GM21786 (cell line): Measurements from ENCODE around the gene CDX1.

Experiments used
- ATAC-seq: cut with Tn5 transposase; IDR thresholded peaks from one replicate; pipeline ENCODE4 v1.9.1; 2021; ENCODE audit not compliant: unreplicated experiment

CDX1 gene

DNA sequence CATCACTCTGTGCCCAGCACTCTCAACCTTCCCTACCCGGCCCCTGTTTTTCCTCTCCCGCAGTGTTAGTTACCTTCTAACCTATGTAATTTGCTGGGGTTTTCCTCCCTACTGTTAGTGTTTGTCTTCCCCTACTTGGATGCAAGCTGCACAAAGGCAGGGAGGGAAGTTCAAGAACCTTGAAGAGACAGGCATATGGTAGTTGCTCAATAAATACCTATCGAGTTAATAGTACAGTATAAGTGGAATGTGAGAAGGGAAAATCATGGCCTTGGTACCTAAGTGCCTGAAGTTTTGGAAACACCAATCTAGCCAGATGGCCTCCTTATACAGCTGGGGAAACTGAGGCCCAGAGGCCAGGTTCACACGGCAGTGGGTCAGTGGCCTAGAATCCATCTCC, 35.1 kb upstream of the CDX1 start:
- no peak for ATAC-seq

DNA sequence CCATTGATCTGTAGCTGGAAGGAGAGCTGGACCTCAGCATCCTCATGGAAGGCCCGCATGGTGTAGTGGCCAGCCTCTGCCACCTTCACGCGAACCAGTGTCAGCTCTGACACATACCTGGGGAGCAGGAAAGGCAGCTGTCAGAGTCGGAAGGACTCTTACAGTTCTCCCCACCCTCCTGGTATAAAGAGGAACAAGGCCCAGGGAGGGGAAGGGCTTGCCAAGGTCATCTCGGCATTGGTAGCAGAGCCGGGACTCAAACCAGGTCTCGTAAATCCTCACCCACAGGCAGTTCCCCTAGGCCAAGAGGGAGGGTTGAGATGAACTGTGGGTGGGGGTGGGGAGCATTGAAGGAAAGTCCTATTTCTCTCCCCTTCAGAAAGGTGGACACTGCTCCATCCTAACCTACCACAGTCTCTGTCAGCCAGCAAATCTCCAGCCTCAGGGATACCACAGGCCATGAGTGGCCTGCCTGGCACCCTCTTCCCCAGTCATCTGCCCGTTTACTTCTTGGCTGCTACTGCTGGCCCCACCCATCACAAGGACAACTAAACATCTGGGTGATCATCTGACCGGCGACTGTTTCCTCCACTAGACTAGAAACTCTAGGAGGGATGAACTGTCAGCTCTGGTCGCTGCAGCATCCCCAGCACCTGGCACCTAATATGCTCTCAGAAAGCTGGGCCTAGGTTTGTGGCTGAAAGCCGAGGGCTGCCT, 34.4 kb upstream of the CDX1 start:
- ATAC-seq = no peak

DNA sequence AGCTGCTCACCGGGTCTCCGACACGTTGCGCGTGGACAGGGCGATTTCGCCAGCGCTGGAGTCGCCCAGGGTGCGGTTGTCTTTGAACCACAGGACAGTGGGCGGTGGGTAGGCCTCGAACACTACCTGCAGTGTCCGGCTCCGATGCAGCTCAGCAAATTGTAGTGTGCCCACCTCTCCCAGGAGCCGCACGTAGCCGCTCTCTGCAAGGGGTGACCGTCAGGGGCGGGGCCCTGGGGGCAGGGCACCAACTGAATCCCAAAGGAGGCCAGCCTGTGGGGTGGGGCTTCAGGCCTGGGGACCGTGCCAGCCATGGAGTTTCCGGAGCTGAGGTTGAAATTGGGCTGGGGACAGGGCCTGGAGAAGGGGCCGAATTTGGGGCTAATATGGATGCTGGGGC, 33.8 kb upstream of the CDX1 start:
- ATAC-seq = no peak

DNA sequence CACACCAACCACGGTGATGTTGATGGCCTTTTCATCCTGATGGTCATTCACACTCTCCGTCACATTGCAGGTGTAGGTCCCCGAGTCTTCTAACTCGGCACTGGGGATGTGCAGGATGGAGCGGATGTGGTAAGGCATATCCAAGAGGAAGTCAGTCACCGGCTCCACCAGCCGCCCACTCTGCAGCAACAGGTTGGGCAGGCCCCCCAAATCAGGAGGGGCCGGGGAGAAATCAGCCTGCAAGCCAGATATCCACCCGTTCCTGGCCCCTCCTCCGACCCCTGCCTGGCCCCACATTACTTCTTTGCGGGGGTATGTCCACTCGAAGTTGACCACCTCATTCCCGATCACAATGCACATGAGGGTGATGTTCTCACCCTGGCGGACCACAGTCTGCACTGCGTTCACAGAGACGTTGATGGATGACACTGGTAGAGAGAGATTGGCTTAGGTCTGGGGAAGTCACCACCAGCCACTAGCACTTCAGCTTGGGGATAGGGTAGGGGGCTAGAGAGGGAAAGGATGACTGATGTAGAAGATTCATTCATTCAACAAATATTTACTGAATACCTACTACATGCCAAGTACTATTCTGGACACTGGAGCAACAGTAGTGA, 32.9 kb upstream of the CDX1 start:
- ATAC-seq = no peak

DNA sequence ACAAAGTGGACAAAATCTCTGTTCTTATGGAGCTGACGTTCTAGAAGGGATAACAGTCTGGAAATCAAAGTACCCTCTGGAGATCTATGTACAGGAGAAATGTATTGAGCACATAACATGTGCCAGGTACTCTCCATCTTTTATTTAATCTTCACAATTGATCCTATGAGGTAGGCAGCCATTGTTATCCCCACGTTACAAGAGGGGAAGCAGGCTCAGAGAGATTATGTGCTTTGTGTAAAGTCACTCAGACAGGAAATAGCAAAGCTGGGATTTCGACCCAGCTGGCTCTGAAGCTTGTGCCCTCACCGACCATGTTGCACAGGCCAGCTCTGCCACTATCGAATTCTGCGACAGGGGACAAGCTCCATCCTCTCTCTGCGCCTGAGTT, 32.4 kb upstream of the CDX1 start:
- no peak for ATAC-seq

DNA sequence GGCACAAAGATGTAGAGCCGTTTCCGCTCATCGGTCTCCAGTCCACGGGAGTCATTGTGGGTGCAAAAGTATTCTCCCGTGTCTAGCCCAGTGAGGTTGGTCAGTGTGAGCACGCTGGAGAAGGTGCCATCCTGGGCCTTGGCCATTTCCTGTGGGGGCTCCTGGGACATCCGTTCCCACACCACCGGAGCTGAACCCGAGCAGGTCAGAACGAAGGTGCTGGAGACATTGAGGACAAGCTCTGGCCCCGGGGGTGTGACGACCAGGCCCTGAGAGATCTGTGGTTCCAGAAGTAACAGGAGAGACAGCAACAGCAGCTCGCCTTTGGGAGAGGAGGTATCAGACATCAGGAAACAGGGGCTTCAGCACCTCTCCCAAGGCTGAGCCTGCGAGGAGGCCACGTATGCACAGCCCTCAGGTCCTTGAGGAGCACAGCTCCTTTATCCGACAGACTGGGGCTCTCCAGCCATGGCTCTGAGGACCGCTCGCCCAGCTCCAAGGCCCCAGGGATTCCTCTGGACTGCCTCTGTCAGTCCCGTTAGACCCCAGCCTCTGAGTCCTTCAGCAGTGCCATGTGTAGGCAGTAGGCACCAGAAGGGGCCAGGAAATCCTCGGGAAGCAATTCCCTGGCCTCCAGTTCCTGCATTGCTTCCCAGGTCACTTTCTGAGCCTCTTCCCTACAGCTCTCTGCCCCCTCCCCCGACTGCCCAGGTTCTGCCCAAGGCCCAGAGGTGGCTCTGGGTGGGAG, 30.8 kb upstream of the CDX1 start:
- no peak for ATAC-seq

DNA sequence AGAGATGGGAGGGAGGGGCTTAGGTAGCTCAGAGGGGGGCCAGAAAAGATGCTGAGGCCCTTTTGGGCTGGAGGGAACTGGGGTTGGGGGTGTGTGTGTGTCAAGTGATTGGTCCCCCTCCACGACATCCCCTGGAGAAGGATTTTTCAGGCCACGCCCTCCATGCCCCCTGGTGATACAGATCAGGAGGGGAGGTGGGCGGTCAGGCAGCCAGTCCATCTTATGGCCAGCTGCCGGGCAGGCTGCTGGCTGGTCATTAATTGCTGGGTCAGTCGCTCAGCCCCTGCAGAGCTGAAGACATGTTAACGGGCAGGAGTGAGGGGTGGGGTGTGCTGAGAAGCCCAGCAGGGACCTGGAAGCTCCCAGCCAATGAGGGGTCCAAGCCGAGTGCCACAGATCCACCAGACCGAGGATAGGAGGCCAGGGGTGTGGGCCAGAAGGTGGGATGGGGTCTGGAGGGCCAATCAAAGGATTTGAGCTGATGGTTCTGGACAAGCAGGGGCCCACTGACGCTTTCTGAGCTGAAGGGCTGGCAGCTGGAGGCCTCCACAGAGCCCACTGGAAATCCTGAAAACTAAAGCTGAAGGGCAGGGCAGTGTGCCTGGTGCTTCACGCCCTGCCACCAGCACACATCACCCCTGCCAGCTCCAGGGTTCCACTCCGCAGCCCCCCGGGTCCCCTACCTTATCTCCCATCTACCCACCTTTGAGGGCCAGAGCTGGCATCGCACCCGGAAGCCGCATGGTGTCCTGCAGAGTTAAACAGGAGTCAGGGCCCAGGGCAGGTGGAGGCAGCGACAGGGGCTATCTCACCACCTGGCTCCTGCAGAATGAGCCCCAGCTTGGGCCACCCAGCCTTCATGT, 30.0 kb upstream of the CDX1 start:
- ATAC-seq = no peak

DNA sequence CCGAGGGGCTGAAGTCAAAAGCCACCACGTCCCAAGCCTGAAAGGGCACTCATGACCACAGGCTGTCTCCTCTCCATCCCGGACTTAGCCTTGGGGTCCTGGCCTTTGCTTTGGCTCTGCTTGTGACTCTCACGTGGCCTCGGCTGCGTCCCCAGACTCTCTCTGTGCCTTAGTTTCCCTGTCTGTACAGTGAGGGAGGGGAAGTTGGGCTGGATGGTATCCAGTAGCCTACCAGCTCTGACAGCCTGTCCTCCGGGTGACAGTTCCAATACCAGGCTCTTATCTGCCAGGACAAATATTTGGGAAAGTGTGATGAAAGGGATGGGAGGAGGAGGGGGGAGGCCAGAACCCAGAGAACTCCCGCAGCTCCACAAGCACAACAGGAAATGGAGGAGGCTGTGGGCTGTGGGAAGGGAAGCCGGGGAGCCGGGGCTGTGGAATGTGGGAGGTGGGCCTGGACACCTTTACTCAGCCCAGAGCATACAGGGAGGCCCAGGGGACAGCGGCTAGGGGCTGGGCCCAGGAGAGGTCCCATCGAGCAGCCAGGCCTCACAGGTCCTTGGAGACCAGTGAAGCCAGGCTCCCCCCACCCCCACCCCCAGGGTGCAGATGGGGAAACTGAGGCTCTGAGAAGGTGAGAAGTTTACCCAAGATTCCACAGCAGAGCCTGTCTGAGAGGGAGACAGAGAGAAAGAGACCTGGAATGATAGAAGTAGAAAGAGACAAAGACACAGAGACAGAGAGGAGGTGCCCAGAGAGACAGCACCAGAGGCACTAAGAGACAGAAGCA, 29.2 kb upstream of the CDX1 start:
- ATAC-seq = no peak

DNA sequence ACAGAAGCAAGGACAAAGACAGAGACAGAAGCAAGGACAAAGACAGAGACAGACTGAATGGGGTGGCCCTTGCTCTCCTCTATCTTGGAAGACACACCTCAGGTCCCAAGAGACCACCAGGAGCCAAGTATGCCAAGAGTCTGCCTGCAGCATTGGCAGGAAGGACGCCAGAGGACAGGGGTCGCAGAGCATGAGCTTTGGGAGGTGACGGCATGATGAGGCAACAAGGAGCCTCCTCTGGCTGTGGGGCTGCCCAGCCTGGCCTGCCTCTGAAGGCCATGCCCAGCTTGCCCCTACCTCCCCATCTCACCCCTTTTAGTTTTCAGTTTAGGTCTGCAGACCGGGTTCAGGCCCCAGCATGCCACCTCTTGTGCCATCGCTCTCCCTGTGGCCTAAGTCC, 28.6 kb upstream of the CDX1 start:
- no peak for ATAC-seq

DNA sequence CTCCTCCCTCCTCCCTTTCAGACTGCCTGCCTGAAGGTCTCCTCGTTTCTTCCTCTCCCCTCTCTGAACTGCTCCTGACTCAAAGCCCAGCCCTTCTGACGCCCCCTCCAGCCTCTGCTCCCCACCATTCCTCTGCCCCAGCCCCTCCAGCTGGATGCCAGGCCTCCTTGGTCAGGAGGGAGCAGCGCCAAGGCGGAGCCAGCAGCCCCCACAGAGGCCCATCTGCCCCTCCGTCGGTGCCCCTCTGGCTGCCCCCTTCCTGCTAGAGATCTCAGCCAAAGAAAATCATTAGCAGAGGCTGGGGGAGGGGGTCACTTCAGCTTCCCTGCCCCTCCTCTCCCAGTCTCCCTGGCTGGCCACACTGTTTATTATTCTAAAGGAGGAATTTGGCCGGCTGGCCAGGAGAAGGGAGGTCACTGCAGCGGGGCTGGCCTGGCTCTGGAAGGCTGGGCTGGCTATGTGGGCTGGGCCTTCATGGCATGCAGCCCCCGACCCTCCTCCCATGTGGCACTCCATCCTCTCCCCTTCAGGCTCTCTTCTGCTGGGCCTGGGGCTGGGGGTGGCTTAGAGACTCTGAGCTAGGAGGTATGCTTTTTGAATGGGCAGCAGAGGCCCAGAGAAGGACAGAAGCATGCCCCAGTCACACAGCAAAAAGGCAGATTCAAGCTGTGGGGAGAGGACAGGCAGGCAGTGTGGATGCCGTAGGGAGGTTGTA, 27.9 kb upstream of the CDX1 start:
- no peak for ATAC-seq

DNA sequence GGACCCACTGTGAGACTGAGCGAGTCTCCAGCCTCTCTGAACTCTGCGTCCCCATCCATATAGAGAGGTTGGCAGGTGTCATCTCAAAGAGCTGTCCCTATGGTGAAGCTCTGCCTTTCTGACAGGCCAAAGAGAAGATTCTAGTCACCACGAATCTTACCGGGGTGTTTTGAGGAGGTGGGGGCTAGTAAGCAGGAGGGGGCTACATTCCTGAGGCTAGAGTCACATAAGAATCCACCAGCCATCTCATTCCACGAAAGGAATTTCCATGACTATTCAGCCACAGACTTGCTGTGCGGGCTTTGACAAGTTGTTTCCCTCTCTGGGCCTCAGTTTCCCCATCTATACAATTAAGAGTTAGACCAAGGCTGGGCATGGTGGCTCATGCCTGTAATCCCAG, 27.2 kb upstream of the CDX1 start:
- no peak for ATAC-seq

DNA sequence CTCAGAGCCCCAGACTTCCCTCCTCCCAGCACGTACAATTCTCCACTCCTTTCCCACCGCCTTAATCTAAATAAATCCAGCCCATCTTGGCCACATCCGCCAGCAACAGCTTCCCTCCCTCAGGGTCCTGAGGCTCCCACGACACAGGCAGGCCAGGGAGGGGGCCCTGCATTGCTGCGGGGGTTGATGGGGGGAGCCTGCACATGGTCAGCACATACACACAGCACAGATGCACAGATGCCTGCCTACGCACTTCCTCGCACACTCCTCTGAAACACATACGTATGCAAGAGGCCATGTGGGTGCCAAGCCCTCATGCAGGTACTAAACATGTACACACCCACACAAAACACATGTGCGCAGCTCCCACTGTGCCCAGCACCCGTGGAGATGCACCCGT, 25.7 kb upstream of the CDX1 start:
- ATAC-seq = no peak

DNA sequence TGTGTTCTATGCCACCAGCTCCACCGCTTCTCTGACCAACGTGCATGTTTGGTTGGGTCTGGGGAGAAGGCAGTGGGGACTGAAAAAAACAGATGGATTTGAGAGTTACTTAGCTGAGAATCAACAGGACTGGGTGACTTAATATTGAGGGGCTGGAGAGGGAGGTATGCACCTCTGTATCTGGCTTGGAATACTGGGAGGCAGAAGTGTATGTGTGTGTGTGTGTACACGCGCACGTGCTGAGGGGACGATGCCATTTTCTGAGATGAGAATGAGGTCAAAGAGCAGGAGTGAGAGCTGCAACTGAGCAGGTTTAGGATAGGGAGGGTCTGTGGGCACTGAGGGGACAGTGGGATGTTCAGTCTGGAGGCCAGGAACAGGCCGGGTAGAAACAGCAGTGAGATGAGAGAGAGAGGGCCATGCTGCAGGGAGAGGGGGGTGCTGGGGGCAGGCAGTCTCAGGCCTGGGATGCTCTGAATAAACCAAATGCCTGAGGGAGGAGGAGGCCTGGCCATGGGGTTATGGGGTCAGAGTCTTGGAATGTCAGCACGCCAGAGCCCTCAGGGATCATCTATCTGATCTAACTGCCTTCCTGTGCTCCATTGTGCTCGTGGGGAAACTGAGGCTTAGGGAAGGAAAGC, 24.9 kb upstream of the CDX1 start:
- no peak for ATAC-seq

DNA sequence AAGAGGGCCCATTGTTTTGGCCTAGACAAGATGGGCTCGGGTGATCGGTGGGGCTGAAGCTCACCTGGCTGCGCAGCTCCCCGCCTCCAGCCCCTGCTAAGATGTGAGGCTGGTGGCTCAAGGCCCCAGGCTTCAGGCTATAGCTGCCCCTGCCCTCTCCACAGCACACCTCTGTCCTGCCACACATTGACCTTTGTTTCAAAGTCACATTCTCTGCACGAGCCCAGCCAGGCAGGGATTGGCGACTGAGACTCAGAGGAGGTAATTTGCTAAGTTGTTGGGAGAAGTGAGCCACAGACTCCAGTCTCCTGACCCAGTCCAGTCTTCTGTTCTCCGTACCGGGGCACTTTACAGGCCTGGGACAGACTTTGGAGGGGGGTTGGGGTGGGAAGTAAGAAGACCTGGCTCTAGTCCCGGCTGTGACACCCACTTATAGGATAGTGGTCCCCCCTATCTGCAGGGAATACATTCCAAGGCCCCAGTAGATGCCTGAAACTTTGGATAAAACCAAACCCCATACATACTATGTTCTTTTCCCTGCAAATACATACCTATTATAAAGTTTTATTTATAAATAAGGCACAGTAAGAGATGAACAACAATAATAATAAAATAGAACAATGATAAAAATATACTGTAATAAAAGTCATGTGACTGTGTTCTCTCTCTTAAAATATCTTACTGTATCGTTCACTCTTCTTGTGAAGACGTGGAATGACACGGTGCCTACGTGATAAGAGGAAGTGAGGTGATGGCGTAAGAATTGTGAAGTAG, 24.2 kb upstream of the CDX1 start:
- no peak for ATAC-seq

DNA sequence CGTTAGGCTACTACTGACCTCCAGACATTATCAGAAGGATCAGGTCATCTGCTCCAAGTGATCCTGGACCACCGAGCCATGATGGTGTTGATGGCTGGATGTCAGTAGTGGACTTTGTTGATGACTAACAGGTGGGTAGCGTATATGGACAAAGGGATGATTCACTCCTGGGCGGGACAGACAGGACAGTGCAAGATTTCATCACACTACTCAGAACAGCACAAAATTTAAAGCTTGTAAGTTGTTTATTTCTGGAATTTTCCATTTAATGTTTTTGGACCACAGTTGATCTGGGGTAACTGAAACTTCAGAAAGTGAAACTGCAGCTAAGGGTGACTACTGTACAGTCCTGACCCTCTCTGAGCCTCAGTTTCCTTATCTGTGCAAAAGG, 23.6 kb upstream of the CDX1 start:
- ATAC-seq = no peak

DNA sequence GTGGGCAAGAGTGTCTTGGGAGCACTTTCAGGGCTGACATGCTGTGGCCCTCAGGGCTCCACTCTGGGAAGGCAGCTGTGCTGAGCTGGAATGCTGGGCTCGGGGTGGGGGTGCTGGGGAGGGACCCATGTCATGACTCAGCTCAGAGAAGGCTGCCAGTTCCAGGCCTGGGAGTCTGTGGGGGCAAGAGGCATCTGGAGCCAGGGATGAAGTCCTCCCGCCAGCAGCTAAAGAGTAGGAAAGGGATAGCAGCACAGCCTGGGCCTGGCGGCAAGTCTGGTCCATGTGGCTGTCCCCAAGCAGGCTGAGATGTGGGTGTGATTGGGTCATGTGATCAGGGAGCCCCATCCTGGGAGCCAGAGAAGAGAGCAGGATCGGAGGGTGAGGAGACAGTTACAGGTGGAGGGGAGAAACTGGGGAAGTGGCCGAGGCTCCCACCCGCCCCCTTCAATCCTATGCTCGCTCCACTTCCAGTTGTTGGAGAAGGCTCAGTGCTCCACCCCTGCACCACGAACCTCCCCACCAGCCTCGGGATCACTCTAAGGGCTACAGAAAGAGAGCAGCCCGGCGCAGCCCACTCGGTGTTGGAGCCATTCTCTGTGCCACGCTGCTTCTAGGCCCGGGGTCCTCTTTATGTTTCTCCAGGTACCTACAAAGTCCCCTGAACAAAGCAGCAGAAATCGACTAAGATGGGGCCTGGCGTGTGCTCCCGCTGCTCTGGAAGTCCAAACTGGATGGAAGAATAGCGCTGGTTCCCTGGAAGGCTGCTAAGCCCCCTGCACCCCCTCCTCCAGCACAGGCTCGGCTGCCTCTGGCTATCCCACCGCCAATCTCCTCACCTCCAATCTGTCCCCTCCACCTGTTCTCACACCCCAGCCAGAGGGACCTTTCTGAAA, 23.0 kb upstream of the CDX1 start:
- ATAC-seq = no peak

DNA sequence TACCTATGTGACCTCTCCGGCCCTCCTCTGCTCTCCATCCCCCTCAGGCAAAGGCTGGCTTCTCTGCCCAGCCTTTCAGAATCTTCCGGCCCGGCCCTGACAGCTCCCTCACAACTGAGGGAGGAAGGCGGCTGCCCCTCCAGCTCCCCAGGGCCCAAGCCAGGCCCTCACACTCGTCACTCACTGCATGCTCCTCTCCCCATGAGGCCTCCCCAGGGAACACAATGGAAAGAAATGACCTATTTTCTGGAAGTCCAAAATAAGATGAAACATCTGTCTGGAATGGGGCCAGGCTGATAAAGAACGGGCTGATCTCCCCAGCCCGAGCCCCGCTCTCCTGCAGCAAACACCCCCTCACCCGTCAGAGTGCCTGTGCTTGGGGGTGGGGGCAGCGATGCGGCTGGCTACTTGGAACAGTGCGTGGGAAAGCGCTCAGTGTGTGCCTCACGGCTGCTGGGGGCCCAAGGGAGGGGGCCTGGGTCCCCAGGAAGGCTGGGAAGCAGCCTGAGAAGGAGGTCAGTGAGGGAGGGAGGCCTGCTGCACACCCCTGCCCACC, 22.3 kb upstream of the CDX1 start:
- ATAC-seq = no peak

DNA sequence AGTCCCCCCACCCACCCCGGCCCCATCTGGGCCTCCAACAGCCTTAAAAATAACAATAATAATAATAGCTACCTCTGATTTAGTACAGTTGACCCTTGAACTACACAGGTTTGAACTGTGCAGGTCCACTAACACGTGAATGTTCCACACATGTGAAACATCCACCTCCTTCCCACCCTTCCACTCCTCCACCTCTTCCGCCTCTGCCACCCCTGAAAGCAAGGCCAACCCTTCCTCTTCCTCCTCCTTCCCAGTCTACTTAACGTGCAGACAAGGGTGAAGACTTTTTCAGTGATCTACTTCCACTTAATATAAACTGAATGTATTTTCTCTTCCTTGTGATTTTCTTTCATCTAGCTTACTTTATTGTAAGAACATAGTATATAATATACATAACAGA, 21.7 kb upstream of the CDX1 start:
- ATAC-seq = no peak
